GM18868 (cell line): Measurements from ENCODE around the gene PRIM1.
"Not testable (repeated sequence)": the region's sequence is repeated elsewhere in the genome, so short reads cannot be mapped to it uniquely, and the experiment has no call there.

Experiments used
- ATAC-seq: cut with Tn5 transposase; IDR thresholded peaks from one replicate; pipeline ENCODE4 v1.9.1; 2021; ENCODE audit warnings: mild to moderate bottlenecking, moderate library complexity; ENCODE audit not compliant: unreplicated experiment

The PRIM1 gene

DNA sequence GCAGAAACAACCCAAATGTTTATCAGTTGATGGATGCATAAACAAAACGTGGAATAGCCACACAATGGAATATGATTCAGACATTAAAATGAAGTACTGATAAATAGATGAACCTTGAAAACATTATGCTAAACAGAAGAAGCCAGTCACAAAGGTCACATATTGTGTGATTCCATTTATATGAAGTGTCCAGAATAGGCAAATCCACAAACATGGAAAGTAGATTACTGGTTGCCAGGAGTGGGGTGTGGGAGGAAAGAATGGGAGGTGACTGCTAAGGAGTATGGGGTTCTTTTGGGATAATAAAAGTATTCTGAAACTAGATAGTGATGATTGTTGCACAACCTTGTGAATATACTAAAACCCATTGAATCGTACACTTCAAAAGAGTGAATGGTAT lies 9.7 kb upstream of the PRIM1 start:
- no peak for ATAC-seq

- ATAC-seq = no peak
Observed at GRCh38 chr12:56760460-56760859, 8.3 kb upstream of the PRIM1 start.

GRCh38 chr12:56759263-56759908 lies 7.3 kb upstream of the PRIM1 start:
- ATAC-seq = no peak

DNA sequence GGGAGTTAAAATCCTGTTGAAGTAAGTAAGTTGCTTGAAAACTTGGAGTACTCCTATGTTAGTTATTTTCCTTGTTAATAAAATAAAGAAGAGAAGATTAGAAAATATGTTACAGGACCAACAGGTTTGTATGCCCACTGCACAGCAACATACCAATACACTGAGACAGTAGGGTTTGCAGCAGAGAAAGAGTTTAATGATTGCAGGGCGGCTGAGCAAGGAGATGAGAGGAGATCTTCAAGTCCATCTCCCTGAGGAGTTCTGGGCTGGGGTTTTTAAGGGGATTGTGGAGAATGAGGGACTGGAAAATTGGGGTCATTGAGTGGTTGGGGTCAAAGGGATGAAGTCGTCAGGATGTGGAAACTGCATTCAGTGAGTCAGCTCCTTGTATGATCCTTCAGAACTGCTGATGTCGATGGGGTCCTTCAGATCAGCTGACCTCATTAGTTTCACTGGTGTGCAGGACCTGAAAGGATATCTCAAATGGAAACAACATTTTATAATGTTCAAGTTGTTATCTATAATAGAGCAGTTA lies 6.7 kb upstream of the PRIM1 start:
- ATAC-seq = no peak

DNA sequence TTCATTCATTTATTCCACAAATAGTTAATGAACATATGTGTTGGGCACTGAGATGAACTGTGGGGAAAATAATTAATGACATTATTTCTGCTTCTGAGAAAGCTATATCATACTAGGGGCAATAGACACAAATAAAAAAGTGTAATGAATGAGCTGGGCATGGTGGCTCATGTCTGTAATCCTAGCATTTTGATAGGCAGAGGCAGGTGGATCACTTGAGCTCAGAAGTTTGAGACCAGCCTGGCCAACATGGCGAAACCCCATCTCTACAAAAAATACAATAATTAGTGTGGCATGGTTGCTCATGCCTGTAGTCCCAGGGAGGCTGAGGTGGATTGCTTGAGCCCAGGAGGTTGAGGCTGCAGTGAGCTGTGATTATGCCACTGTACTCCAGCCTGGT lies 5.8 kb upstream of the PRIM1 start:
- not testable (repeated sequence) for ATAC-seq

DNA sequence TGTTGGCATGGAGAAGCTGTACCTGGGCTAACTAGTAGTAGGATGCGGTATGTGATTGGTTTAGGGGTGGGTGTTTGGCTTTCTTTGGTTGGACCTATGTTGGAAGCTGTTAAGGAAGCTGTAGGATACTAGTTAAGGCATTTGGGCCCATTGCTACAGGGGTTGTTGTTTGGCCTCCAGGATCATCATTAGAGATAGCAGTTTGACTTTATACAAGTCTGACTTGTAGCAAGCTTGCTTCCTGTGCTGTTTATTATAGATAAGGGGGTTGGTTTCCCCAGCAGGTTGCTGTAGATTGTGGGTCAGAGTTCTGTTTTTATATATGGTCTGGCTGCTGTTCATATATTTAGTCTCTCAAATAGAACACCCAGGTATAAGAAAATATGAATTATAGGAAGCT lies 1.4 kb upstream of the PRIM1 start:
- ATAC-seq = no peak

- ATAC-seq = not testable (repeated sequence)
Observed at GRCh38 chr12:56750596-56750995, 1.5 kb downstream of the PRIM1 start.

- ATAC-seq = no peak
Observed at GRCh38 chr12:56749853-56750252, 2.3 kb downstream of the PRIM1 start.

DNA sequence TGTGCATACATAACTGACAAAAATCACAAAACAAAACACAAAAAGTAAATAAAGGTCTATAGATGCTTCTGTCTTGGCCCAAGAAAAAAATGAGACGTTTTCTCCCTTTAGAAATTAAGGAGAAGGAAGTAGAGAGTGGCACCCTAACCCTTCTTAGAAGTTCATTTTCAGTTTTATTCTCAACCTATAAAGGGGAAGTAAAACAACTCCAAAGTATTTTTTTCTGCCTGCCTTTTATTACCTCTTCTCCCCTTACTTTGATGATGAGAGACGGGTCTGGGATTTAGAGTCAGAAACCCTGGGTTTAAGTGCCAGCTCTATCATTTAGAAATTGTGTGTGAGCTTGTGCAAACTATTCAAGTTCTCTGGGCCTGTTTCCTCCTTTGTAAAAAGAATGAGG lies 2.8 kb downstream of the PRIM1 start:
- ATAC-seq = no peak

GRCh38 chr12:56728139-56728861 lies 23.8 kb downstream of the PRIM1 start:
- no peak for ATAC-seq

GRCh38 chr12:56726196-56726675 lies 25.9 kb downstream of the PRIM1 start:
- ATAC-seq = not testable (repeated sequence)

- no peak for ATAC-seq
Observed at GRCh38 chr12:56725723-56726102, 26.4 kb downstream of the PRIM1 start.

- peak; percentile 93 for ATAC-seq
Observed at GRCh38 chr12:56724972-56725722, 27.0 kb downstream of the PRIM1 start, which contains the start of gene NACA. NACA (minus strand) TSS chr12:56725299; CDS start chr12:56724521, 778 bp downstream.

DNA sequence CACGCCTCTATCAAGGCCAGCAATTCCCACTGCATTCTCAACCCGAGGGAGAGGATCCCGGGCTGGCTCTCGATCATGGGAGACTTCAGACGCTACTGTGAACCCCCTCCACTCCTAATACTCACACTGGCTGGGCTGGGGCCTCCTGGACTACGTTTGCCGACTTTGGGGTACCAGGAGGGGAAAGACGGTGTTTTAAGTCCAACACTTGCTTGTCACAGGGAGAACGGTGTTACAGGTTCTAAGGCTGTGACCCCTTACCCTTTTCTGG lies 27.5 kb downstream of the PRIM1 start:
- ATAC-seq = no peak

DNA sequence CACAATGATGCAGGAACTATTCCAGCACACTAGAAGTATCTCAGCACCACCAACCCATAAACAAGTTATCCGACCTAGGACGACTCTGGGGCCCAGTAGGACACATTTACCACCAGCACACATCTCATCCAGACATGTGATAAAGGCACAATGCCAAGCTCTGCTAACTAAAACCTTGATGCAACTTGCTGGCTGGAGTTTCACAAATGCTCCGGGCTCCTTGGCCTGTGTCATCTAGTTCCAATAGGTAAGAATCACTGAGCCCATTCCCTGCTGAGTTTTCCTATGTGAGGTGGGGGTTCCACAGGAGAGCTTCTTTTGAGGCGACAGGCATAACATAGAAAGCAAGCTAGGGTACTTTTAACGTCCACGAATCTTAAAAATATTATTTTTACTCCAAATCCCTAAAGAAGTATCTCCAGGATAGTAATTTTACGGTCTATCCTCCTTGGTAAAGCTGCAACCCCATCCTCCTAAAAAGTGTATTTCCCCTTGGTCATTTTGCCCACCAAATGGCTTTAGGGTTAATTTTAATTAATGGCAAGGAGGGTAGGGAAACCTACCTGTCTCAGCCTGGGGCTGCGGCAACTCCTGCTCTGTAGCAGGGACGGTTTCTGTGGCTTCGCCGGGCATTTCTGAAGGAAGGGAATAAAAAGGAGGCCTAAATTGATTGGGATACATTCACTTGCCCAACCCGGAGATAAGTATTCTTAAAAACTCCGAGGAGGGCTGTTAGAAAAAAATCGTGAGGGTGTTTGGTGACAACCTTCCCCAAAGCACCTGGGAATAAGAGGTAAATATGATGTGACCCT lies 28.0 kb downstream of the PRIM1 start:
- no peak for ATAC-seq

- ATAC-seq = no peak
Observed at GRCh38 chr12:56723352-56723751, 28.8 kb downstream of the PRIM1 start.

GRCh38 chr12:56722832-56723231 lies 29.3 kb downstream of the PRIM1 start:
- no peak for ATAC-seq

GRCh38 chr12:56721721-56722120 lies 30.4 kb downstream of the PRIM1 start:
- no peak for ATAC-seq

- ATAC-seq = no peak
Observed at GRCh38 chr12:56721216-56721615, 30.9 kb downstream of the PRIM1 start.

DNA sequence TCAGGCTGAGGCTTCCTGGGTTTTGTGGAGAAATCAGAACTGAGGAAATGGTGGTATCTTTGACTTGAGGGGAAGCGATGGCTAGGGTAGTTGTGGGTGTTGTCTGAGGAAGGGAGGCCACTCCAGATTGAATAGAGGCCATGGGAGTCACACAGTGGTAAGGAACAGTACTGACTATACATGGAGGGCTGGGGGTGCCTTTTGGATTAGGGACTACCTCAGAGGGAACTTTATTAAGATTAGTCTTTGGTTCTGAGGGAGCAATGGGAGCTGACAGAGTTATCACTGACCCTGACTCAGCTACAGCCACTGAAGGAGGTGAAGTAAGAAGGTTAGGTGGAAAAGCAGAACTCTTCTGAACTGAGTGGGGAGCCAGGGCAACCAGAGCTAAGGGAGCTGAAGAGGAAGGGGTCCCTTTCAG lies 31.4 kb downstream of the PRIM1 start:
- ATAC-seq = no peak

- no peak for ATAC-seq
Observed at GRCh38 chr12:56719056-56719455, 33.1 kb downstream of the PRIM1 start.
